Measurements from ENCODE around the gene ITGB5. TPM values are rescaled to one million over a fixed set of nuclear protein-coding genes. Genes with fewer than 3 reads are reported as not detected.

The ITGB5 gene, protein sequence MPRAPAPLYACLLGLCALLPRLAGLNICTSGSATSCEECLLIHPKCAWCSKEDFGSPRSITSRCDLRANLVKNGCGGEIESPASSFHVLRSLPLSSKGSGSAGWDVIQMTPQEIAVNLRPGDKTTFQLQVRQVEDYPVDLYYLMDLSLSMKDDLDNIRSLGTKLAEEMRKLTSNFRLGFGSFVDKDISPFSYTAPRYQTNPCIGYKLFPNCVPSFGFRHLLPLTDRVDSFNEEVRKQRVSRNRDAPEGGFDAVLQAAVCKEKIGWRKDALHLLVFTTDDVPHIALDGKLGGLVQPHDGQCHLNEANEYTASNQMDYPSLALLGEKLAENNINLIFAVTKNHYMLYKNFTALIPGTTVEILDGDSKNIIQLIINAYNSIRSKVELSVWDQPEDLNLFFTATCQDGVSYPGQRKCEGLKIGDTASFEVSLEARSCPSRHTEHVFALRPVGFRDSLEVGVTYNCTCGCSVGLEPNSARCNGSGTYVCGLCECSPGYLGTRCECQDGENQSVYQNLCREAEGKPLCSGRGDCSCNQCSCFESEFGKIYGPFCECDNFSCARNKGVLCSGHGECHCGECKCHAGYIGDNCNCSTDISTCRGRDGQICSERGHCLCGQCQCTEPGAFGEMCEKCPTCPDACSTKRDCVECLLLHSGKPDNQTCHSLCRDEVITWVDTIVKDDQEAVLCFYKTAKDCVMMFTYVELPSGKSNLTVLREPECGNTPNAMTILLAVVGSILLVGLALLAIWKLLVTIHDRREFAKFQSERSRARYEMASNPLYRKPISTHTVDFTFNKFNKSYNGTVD
- total RNA-seq = 1 to 10 TPM; 1.2 to 1.3 TPM

DNA sequence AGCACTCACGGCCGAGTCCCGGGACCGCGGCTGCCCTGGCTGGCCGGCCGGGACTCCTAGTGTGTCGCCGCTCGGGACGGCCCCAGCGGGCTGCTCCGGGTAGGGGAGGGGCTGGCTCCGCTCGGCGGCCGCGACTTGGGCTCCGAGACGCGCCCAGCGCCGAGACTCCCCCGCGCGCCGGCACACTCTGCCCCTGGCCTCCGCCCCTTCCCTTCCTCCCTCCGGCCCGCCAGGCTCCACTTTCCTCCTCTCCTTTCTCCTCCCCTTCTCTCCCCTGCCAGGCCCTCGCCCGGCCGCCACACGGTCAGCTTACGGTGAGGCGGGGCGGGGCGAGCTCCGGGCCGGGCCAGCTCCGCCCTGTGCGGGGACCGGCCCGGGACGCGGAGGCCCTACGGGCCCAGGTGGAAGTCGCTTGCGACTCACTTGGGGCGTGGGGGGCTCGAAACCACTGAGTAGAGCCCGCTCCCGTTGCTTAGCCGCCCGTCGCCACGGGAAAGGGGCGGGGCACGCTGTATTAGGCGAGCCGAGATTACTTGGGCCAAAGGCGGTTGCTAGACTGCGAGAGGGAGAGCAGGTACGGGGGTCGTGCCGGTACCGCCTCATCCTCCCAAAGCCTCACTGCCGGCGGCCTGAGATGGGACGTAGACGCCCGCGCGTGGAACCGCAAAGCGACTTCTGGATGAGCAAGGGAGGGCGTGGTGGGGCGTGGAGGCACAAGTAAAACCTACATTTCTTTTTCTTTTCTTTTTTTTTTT lies at the start of gene ITGB5:
TSS of gene ITGB5 (minus strand) at position 189 of the 755 bp plus-strand sequence. CDS start 365 bp downstream, outside the sequence.
- ChIA-PET CTCF (no interaction called here), POLR2A (no interaction called here)

DNA sequence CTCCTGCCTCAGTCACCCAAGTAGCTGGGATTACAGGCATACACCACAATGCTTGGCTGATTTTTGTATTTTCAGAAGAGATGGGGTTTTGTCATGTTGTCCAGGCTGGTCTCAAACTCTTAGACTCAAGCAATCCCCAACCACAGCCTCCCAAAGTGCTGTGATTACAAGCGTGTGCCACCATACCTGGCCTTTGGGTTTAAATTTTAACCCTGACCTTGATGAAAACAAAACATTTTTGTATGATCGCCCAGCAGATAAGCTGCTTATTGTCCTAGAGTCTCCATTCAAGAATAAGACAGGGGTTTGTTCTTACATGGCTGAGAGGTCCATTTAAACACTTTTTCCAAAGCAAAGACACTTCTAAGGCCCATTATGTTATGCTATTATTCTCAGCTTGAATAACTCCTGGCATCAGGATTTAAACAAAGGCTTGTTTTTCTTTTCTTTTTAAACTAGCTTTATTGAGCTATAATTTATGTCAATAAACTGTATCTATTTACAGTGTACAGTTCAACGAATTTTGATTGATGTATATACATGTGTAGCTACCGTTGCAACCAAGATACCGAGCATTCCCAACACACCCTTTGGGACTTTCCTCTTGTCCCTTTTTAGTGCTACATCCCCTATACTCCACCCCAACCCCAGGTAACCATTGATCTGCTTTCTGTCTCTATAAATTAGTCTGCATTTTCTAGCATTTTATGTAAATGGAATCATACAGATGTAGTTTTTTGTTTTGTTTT lies 48.8 kb upstream of the ITGB5 start:
- ChIA-PET CTCF (interaction anchor here (0.6 to 1.5 kb wide), 3 partner anchors 14 to 649 kb away, joined by 3 to 4 read pairs (median 4); no protein-coding TSS in a partner anchor), POLR2A (no interaction called here)

DNA sequence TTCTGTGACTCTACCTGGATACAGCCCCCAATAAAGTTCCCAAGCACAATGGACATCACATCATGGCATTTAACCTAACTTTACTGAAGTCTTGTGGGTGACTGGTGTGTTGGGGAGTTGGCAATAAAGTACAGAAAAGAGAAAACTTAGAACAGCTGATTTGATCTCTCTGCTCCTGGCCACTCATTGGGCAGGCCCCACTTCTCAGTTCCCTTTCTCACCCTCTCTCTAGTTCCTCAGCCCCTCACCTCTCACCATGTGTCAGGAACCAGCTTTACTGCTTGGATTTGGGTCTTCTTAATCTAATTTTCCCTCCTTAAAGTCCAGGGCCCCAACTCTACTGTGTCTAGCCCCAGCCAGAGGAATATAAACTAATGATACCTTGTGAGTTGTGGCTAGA lies 48.1 kb upstream of the ITGB5 start:
- ChIA-PET CTCF (interaction anchor here (0.6 to 1.5 kb wide), 3 partner anchors 13 to 650 kb away, joined by 3 to 4 read pairs (median 4); no protein-coding TSS in a partner anchor), POLR2A (interaction anchor here (0.5 kb wide), 1 partner anchor 667 kb away, joined by 4 read pairs; no protein-coding TSS in a partner anchor)

DNA sequence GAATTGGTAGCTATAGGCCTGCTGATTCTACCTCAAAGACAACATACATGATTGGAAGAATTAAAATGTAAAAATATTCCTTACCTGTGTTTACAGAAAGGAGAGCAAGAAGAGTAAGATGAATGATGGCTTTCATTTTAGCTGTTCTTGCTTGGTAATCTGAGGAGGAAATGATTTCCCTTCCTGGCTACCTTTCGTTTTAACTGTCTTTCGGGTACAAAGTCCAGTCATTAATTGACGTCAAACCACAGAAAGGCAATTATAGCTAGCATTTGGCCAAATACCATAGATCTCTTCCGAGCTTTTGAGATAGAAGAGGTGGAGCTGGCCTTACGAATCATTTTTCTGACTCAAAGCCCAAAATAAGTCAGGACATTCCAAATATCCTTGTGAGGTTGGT lies 47.4 kb upstream of the ITGB5 start, which contains the start of gene MUC13:
TSS of gene MUC13 (minus strand) at position 175 of the 400 bp plus-strand sequence. CDS start at position 136, 39 bp downstream.
- ChIA-PET POLR2A (interaction anchor here (0.5 kb wide), 1 partner anchor 668 kb away, joined by 4 read pairs; no protein-coding TSS in a partner anchor), CTCF (interaction anchor here (1.5 kb wide), 1 partner anchor 651 kb away, joined by 4 read pairs; no protein-coding TSS in a partner anchor)

DNA sequence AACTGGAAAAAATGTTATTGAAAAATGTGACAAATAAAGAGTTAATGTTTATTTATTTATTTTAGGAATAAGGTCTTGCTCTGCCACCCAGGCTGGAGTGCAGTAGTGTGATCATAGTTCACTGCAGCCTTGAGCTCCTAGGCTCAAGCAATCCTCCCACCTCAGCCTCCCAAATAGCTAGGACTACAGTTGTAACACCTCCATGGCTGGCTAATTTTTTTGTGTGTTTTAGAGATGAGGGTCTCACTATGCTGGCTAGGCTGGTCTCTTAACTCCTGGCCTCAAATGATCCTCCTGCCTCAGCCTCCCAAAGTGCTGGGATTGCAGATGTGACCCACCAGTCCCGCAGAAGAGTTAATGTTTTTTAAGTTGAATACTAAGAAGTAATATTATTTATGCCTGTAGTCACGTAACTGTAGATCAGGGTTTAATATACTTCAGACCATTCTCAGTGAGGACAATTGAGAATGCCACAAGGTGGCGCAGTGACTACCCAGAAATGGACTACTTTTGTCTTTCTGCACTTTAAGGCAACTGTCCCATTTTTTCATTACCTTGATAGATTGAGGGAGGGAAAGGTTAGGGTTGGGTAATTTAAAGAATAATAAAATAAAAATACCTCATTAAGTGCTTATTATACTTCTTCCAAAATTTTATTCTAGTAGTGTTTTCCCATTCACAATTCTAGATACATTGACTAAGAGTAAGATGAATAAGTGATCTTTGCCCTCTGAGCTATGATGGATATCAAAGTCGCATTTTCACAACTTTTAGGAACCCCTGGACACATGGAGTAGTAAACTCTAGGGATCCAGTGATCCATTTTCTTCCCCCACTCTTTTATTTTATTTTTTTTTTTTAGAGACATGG lies 41.4 kb upstream of the ITGB5 start:
- POLR2A ChIA-PET = no interaction called here
- CTCF ChIA-PET = interaction anchor here (0.6 to 0.7 kb wide), 3 partner anchors 59 to 274 kb away, joined by 3 to 4 read pairs (median 3); no protein-coding TSS in a partner anchor

DNA sequence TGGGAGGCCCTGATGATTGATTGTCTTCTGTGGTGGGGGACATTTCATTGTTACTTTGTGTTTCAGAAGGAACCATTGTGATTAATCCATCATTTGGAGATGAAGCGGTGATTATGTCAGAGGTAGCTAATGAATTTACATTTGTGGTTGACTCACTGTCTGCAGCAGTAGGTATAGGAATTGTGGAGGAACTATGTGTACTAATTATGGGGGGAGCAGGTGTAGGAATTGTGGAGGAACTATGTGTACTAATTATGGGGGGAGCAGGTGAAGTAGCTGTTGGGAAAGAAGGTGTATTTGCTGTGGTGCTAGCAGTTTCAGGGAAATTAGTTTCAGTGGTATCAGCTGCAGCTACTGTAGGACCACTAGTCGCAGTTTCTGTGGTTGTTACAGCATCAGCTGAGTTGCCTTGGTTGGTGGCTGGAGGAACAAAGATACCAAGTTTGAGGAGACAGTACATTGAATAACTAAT lies 40.4 kb upstream of the ITGB5 start:
- ChIA-PET POLR2A (no interaction called here), CTCF (interaction anchor here (0.7 to 1.1 kb wide), 3 partner anchors 16 to 511 kb away, joined by 3 to 4 read pairs (median 3); no protein-coding TSS in a partner anchor)

DNA sequence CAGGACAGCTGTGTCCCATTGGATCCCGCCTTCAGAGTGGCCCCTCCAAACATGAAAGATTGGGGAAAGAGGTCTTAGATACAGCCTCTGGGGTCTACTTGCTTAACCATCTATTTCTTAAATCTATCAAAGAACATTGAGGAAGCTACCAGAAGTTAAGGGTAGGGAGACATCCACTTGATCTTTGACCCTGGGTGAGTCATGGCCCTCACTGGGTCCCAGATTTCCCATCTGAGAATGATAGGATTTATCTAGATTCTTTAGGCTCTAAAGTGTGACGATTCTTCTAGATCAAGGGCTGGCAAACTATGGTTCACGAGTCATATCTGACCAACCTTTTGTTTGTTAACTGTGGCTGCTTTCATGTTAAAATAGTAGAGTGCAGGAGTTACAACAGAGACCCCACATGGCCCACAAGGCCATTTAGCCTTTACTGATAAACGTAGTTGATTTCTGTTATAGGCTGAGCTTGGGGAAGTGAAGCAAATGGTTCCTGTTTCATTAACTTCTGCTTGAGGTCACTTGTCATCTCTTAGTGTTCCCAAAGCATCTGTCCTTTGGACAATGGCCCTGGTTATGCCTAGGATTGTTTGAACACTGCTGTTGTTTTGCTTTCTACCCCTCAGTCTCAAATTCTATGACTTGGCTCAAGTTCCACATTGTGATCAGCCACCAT lies 39.4 kb upstream of the ITGB5 start:
- ChIA-PET POLR2A (no interaction called here), CTCF (interaction anchor here (1.1 kb wide), 1 partner anchor 512 kb away, joined by 3 read pairs; no protein-coding TSS in a partner anchor)

DNA sequence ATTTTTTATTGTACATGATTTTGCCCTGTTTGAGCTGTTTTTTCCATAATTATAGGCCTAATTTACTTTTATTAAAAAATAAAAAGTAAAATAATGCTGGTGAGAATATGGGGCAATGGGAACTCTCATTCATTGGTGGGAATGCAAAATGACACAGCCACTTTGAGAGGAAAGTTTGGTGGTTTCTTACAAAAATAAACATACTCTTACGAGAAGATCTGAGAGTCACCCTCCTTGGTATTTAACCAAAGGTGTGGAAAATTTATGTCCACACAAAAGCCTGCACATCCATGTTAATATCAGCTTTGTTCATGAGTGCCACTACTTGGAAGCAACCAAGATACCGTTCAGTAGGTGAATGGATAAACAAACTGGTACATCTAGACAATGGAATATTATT lies 37.6 kb upstream of the ITGB5 start:
- CTCF ChIA-PET = interaction anchor here (1.5 kb wide), 1 partner anchor 23 kb away, joined by 5 read pairs; no protein-coding TSS in a partner anchor

DNA sequence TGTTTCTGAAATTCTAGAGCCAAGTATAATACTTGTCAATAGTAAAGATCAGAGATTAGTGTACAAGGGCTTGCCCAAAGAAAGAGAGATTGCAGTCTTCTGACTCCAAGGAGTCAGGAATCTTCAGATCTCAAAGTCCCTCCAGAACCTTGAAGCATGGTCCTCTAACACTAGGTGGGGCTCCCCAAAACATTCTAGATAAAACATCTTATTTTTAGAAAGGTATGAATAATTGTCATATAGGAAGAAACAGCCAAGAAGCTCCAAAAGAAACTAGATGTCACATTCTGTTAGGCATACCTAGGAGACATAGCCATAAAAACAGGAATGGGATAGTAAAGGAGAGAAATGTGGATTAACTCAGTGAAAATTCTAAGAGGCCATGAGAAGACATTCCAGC lies 36.7 kb upstream of the ITGB5 start:
- ChIA-PET CTCF (interaction anchor here (1.1 to 1.5 kb wide), 2 partner anchors 15 to 22 kb away, joined by 3 to 5 read pairs; no protein-coding TSS in a partner anchor), POLR2A (no interaction called here)

More for the DNA sequence above, 37.6 kb upstream of the ITGB5 start:
- POLR2A ChIA-PET = no interaction called here

DNA sequence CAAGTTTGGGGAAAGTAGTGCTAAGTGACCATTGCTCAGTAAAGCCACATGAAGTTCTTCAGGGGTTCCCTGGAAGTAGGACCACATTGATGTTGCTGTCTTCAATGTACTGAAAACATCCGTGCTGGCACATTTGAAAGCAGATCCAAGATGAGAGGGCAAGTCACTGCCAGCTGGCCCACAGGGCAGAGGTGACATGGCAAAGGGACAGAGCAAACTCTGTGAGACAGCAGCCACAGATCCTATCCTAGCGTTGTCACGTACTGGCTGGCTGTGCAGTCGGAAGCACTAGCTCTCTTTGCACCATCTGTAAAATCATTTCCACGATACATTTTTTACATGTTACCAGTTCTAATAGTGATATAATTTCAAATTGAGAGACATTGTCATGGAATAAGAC lies 33.6 kb upstream of the ITGB5 start:
- ChIA-PET CTCF (interaction anchor here (1.6 kb wide), 1 partner anchor 19 kb away, joined by 5 read pairs; no protein-coding TSS in a partner anchor), POLR2A (no interaction called here)

DNA sequence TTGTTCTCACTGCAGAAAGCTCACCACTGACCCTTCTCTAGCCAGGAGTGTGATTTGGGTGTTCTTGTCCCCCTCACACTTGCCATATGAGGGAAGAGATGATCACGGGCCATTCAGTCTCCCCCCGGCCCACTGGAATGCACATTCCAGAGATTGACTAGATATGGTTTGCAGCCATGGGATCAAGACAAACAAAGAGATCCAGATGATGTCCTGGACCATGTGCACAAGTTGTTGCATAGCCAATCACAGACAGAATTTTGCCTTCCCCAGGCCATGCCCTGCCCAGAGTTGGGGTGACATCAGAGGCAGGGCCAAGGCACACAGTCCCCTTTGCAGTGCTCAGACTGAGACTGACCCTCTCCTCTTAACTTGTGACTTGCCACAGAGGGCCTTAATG lies 32.6 kb upstream of the ITGB5 start:
- CTCF ChIA-PET = interaction anchor here (1.6 kb wide), 1 partner anchor 18 kb away, joined by 5 read pairs; no protein-coding TSS in a partner anchor
- POLR2A ChIA-PET = no interaction called here

DNA sequence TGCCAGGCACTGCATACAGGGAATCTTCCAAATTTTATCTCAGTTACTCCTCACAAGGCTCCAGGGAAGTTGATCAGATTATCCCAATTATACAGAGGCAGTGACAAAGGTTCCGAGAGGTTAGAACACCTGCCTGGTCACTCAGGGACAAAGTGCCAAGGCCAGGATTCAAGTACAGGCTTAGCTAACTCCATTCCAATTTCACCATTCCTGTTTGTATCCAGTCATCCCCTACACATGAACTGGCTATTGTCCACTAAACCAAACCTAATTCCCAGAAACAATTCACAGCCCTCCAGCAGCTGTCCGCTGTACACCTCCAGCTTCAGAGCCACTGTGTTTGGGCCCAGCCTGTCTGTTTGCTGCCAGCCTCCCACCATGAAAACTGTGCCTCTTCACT lies 31.4 kb upstream of the ITGB5 start:
- CTCF ChIA-PET = interaction anchor here (1.2 kb wide), 1 partner anchor 17 kb away, joined by 3 read pairs; no protein-coding TSS in a partner anchor
- POLR2A ChIA-PET = no interaction called here

DNA sequence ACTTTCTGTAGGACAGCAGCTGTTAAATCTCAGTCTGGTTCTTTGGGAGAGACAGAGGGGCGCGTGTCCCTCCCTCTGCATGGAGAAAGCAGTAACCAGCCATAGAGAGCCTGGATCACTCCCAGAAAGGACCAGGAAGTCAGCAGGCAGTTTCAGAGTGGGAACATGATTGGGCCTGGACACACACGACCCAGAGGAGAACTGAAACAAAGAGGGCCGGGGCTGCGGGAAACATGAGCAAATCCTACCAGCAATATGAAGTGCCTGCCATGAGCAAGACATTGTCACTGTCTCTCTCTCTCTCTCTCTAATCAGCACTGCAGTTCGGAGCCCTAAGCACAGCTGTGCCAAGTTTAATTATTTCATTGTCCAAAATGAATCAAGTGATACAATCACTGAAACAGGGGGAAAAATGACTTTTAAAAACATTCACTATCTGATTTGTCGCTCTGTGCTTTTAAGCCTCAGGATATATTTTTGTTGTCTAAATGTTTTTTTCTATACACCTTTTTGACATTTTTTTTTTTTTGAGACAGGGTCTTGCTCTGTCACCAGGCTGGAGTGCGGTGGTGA lies 29.8 kb upstream of the ITGB5 start:
- ChIA-PET POLR2A (no interaction called here), CTCF (no interaction called here)

DNA sequence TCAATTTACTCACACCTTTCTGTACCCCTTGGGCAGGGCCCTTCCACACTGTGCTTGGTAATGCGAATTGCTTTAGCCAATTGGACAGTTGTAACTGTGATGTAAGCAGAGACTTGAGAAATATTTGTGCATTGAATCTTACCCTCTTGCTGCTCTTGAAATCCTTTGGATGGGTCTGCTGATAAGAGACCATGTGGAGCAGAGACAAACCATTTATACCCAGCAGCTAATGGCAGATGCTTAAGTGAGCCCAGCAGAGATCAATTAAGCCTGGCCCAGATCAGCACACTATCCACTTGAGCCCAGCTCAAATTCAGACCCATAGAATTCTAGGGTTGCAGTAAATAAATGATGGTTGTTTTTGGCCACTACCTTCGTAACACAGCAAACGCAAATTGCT lies 28.1 kb upstream of the ITGB5 start:
- ChIA-PET POLR2A (no interaction called here), CTCF (interaction anchor here (0.6 kb wide), 1 partner anchor 71 kb away, joined by 3 read pairs; no protein-coding TSS in a partner anchor)

DNA sequence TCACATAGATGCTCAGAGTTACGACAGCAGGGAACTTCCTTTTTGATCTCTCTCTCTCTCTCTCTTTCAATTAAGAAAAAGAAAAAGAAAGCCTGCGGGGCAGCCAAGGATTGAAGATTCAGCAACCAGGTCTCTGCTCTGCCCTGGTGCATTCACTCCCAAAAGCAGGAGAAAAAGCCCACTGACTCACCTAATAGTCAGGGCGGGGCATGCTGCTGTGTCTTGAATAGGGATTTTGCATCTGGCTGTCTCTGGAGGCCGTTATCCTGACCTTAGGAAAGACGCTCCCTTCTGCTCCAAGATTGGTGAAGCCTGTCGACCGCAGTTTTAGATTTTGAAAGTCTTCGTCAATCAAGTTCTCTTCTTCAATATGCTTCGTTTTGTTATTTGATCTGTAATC lies 20.8 kb upstream of the ITGB5 start:
- CTCF ChIA-PET = no interaction called here
- POLR2A ChIA-PET = no interaction called here

DNA sequence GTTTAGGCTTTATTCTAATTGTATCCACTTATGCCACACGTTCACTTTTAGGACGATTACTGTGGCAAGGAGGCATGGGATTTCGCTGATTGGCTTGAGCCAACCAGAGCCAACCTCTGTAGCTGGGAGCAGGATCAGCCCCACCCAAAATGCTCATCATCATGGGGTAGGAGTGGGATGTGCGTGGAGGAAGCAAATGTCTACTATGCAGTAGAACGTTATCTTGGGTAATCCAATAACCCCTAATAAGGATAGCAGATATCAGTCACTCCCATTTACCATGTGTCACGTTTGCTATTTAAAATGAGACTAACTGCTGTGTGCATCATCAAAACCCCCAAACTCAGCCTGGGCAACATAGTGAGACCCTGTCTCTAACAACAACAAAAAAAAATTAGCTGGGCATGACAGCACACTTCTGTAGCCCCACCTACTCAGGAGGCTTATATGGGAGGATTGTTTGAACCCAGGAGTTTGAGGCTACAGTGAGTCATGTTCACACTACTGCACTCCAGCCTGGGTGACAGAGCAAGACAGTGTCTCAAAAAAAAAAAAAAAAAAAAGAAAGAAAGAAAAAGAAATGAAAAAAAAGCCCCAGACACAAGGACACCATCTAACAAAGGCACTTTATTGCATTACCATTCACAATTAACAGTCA lies 17.8 kb upstream of the ITGB5 start:
- ChIA-PET CTCF (interaction anchor here (0.7 kb wide), 1 partner anchor 143 kb away, joined by 4 read pairs; no protein-coding TSS in a partner anchor), POLR2A (no interaction called here)
